LNCAP (cell line): ENCODE measurements around the gene KCNC3.

Experiments used
- TF ChIP-seq, protein P1 (sequence below): fragments of 450-650 bp; IDR thresholded peaks from 2 replicates; pipeline ENCODE4 v1.5.1; 2017; ENCODE audit warnings: mild to moderate bottlenecking

Gene KCNC3

DNA sequence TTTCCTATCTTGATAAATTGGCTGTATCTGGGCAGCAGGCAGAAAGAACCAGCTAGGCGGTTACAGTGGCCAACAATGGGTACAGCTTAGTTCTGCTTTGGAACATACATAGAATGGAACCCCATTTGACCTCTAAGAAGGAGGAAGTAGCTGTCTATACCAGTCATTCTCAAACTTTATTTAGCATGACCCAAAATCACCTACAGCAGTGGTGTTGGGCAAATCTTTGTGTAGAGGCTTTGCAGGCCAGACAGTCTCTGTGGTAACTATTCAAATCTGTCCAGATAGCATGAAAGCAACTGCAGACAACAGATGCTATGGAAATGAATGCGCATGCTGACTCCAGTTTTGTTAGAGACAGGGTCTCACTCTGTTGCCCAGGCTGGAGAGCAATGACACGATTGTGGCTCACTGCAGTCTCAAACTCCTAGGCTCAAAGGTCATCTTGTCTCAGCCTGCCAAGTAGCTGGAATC, 12.0 kb upstream of the KCNC3 start:
- TF ChIP-seq, protein P1, sequence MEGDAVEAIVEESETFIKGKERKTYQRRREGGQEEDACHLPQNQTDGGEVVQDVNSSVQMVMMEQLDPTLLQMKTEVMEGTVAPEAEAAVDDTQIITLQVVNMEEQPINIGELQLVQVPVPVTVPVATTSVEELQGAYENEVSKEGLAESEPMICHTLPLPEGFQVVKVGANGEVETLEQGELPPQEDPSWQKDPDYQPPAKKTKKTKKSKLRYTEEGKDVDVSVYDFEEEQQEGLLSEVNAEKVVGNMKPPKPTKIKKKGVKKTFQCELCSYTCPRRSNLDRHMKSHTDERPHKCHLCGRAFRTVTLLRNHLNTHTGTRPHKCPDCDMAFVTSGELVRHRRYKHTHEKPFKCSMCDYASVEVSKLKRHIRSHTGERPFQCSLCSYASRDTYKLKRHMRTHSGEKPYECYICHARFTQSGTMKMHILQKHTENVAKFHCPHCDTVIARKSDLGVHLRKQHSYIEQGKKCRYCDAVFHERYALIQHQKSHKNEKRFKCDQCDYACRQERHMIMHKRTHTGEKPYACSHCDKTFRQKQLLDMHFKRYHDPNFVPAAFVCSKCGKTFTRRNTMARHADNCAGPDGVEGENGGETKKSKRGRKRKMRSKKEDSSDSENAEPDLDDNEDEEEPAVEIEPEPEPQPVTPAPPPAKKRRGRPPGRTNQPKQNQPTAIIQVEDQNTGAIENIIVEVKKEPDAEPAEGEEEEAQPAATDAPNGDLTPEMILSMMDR: no peak

DNA sequence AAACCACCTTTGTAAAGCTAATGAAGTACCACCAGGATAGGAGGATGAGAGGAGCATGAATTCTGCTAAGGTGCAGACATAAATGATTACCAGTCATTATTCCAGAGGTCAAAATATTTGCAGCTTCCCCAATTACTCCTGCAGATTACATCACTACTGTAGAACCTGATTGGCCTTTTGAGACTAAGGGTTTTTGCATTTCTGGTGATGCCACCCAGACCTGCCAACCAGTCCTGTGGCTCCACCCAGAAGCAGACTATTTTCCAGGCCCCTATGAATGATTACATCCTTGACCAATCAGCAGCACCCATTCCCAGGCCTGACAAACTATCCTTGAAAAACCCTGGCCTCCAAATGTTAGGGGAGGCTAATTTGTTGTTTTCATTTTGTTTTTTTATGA, 11.2 kb upstream of the KCNC3 start:
- TF ChIP-seq, protein P1: no peak

DNA sequence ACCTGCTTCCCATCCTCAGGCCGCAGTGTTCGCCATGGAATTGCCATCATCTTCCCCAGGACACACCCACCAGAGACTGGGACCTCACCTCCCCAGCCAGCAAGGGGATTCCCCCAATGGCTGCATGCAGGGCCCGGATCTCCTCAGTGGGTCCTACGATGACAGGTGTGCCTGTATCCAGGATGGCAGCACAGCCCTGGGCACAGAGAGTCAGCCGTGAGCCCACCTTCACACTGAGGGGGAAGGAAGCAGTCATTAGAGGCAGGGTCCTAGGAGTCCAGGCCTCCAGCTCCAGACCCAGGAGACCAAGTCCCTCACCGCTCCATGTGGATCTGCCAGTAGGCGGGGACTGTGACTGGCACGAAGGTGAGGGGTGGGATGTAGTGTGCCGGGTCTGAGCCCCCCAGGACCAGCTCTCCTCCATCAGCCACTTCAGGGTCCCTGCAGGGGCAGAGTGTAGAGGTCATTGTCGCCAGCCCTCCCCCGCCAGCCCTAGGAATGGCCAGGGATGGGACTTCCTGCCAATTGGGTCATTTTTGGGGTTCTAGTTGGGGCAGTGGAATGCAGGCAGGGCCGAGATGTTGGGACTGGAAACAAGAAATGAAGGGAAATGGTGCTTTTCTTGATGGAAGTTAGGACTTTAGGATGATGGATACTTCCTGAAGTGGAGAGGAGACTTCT, 5.7 kb upstream of the KCNC3 start:
- TF ChIP-seq, protein P1: no peak

DNA sequence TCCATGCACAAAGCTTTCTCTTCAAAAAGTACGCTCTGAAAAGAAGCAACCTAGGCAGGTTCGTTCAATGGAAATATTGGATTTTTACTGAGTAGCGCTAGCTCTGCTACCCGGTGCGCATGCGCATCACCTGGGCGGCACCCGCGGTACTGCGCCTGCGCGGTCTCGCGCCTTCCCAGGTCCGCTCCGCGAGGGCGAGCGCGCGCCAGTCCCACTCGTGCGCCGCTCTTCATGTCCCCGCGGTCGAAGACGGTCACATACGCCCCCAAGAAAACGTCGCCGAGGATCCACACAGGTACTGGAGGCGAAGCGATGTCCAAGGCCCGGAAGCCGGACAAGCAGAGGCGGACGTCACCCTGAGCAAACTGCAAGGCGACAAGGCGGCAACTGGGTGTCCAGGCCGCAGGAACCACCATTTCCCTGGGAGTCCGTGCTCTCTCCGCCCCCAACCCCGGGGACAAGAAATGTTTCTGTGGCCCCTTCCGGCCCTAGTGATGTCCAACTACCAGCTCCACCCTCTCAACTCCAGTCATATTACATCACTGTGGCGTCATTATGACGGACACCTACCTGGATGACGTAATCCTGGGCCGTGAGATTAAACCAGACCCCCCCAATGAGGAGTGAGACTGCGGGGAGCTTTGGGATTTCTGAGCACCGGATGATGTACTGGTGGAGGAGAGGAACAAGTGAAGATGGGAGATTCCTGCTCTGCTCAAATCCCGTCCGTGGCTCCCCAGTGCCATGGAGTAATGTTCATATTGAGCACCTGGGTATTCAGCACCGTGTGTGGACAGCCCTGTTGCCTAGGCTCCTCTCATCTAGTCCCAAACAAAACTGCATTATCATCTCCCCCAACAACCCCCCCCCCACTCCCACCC, 4.8 kb upstream of the KCNC3 start:
- TF ChIP-seq, protein P1: no peak

DNA sequence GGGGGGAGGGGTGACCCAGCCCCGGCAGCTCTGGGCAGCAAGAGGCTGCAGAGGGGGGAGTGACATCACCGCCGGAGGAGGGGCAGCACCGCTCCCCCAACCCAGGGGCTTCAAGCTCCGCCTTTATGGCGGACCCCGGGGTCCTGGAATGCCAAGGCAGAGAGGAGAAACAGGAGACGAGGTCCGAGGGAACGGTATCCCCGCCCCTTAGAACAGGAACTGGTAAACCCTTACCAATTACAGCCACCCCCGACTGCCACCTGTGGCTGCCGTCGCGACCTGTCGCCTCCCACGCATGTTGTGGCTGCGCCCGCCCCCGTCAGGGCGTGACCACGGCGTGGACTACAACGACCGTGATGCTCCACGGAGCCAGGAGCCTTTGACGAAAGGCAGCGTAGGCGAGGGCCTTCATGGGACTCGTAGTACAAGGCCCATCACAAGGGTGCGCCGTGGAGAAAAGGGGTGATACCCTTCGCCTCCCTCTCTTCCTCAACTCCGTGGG, 4.1 kb upstream of the KCNC3 start:
- TF ChIP-seq, protein P1: no peak

DNA sequence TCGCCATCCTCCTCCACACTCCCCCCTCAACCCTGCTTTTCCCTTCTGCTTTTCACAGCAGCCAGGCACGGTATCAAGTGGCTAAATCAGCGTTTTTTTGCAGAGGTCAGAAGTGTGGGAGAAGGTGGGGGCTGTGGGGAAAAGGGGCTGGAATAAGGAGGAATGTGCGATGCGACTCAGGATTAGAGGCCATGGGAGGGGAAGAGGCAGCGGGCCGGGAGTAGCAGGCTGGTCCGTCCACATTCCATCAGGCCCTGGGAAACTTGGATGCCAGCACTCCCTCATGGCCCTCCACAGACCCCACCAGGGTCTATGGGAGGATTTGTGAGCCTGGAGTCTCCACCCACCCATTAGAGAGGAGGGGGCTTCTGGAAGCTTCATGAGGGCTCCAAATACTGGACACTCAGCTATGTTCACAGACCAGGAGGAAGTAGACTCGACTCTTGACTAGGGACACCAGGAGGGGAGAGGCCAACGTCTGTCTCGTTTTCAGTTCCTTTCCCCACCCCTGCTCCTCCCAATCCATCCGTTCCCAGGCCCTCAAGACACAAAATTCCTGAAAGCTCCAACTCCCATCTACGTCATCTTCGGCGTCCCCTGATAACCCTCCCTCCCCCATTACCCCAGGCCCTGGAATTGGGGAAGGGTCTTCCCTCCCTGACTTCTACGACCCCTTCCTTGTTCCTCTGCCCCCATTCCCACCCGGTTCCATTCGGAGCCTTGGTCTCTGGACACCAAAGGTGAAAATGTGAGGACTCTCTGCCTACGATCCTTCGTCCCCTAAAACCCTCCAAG, 3.3 kb upstream of the KCNC3 start:
- TF ChIP-seq, protein P1: no peak

DNA sequence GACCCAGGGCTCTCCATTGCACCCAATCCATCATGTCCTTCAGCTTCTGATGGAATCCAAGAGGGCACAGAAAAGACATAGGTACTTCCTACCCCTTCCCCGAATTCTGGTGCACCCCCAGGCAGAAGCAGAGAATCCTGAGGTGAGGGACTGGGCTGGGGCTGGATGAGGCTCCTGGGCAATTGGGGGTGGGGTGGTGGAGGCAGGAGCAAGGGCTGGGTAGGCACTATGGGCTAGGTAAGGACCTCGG, 2.7 kb upstream of the KCNC3 start:
- TF ChIP-seq, protein P1: no peak
